CD4-positive, alpha-beta T cell treated with Interferon gamma for 1 hour (primary cell): Measurements from ENCODE around the gene CLCNKB.
"Not testable (repeated sequence)": the region's sequence is repeated elsewhere in the genome, so short reads cannot be mapped to it uniquely, and the experiment has no call there.

Source experiments
- DNase-seq: peaks from one replicate; pipeline ENCODE4 v3.0.0-alpha.2; 2020

The CLCNKB gene

GRCh38 chr1:16061989-16062686, 18.6 kb downstream of the CLCNKB start:
- DNase-seq: not testable (repeated sequence)

- not testable (repeated sequence) for DNase-seq
Measured at GRCh38 chr1:16062687-16063075, 19.1 kb downstream of the CLCNKB start.

GRCh38 chr1:16063226-16063829, 19.7 kb downstream of the CLCNKB start:
- DNase-seq: no peak

- DNase-seq: no peak
Measured at GRCh38 chr1:16063921-16064320, 20.3 kb downstream of the CLCNKB start.

GRCh38 chr1:16064536-16065268, 21.1 kb downstream of the CLCNKB start:
- DNase-seq: no peak

GRCh38 chr1:16065269-16065576, 21.6 kb downstream of the CLCNKB start:
- no peak for DNase-seq

- DNase-seq: no peak
Measured at GRCh38 chr1:16066245-16066644, 22.7 kb downstream of the CLCNKB start.

- DNase-seq: no peak
Measured at GRCh38 chr1:16067127-16067768, 23.7 kb downstream of the CLCNKB start.

- DNase-seq: no peak
Measured at GRCh38 chr1:16067933-16068332, 24.4 kb downstream of the CLCNKB start.

GRCh38 chr1:16068356-16069270, 25.0 kb downstream of the CLCNKB start:
- no peak for DNase-seq

GRCh38 chr1:16070640-16071355, 27.2 kb downstream of the CLCNKB start:
- no peak for DNase-seq

GRCh38 chr1:16071614-16072013, 28.0 kb downstream of the CLCNKB start:
- DNase-seq: no peak

- DNase-seq: no peak
Measured at GRCh38 chr1:16072095-16072494, 28.5 kb downstream of the CLCNKB start.

- DNase-seq: no peak
Measured at GRCh38 chr1:16072616-16073484, 29.3 kb downstream of the CLCNKB start.

GRCh38 chr1:16073490-16074119, 30.0 kb downstream of the CLCNKB start, which contains the start of gene FAM131C:
Gene FAM131C (minus strand): TSS chr1:16073651. CDS start chr1:16073442, 209 bp downstream.
- no peak for DNase-seq

GRCh38 chr1:16074217-16074616, 30.6 kb downstream of the CLCNKB start:
- DNase-seq: no peak

GRCh38 chr1:16075337-16076030, 31.9 kb downstream of the CLCNKB start:
- DNase-seq: no peak

GRCh38 chr1:16076031-16076864, 32.7 kb downstream of the CLCNKB start:
- DNase-seq: no peak

- no peak for DNase-seq
Measured at GRCh38 chr1:16076865-16077238, 33.3 kb downstream of the CLCNKB start.
